ENCODE measurements around the gene ITPK1.
"Not testable (repeated sequence)": the region's sequence is repeated elsewhere in the genome, so short reads cannot be mapped to it uniquely, and the experiment has no call there.

ITPK1 gene

GRCh38 chr14:93115821-93116675 lies at the start of gene ITPK1:
Gene ITPK1 (minus strand): TSS chr14:93115925. CDS start chr14:93115163, 762 bp downstream.
- FAIRE-seq = no peak

- FAIRE-seq = no peak
Measured at GRCh38 chr14:93163564-93163963, 47.8 kb upstream of the ITPK1 start.

- FAIRE-seq = no peak
Measured at GRCh38 chr14:93161411-93161940, 45.8 kb upstream of the ITPK1 start.

- FAIRE-seq = no peak
Measured at GRCh38 chr14:93160353-93160801, 44.7 kb upstream of the ITPK1 start.

- not testable (repeated sequence) for FAIRE-seq
Measured at GRCh38 chr14:93159625-93160352, 44.1 kb upstream of the ITPK1 start.

GRCh38 chr14:93158349-93158748 lies 42.6 kb upstream of the ITPK1 start:
- not testable (repeated sequence) for FAIRE-seq

- FAIRE-seq = no peak
Measured at GRCh38 chr14:93156693-93157369, 41.1 kb upstream of the ITPK1 start.

- FAIRE-seq = no peak
Measured at GRCh38 chr14:93155667-93156066, 39.9 kb upstream of the ITPK1 start.

GRCh38 chr14:93153121-93153520 lies 37.4 kb upstream of the ITPK1 start:
- no peak for FAIRE-seq

GRCh38 chr14:93150227-93151208 lies 34.8 kb upstream of the ITPK1 start:
- no peak for FAIRE-seq

- no peak for FAIRE-seq
Measured at GRCh38 chr14:93148979-93149378, 33.3 kb upstream of the ITPK1 start.

GRCh38 chr14:93146119-93146518 lies 30.4 kb upstream of the ITPK1 start:
- FAIRE-seq = no peak

GRCh38 chr14:93142854-93143652 lies 27.3 kb upstream of the ITPK1 start:
- FAIRE-seq = no peak

- no peak for FAIRE-seq
Measured at GRCh38 chr14:93137864-93138263, 22.1 kb upstream of the ITPK1 start.

- FAIRE-seq = not testable (repeated sequence)
Measured at GRCh38 chr14:93136508-93136907, 20.8 kb upstream of the ITPK1 start.

- no peak for FAIRE-seq
Measured at GRCh38 chr14:93136009-93136408, 20.3 kb upstream of the ITPK1 start.

- no peak for FAIRE-seq
Measured at GRCh38 chr14:93135399-93135798, 19.7 kb upstream of the ITPK1 start.

GRCh38 chr14:93133464-93133863 lies 17.7 kb upstream of the ITPK1 start:
- FAIRE-seq = no peak

GRCh38 chr14:93132472-93133065 lies 16.8 kb upstream of the ITPK1 start:
- FAIRE-seq = peak; percentile 27

GRCh38 chr14:93131257-93131820 lies 15.6 kb upstream of the ITPK1 start:
- FAIRE-seq = not testable (repeated sequence)

Data from A204.1 (cell line).